Measurements from ENCODE around the gene MX2. TPM values are rescaled to one million over a fixed set of nuclear protein-coding genes. Genes with fewer than 3 reads are reported as not detected.
A peak's percentile ranks its signal among the peaks of the same experiment; 100 is the strongest.
"Not testable (repeated sequence)": the region's sequence is repeated elsewhere in the genome, so short reads cannot be mapped to it uniquely, and the experiment has no call there.

The MX2 gene
- 0.92 and 2.0 TPM in 2 replicates for total RNA-seq (ENCODE audit: low replicate concordance)
- long read RNA-seq, transcript MX2-201 (14 exons, 3,042 nt), result major isoform, 8 of 13 reads
- long read RNA-seq, partial matches to known transcripts, result 2 of 13 reads
- long read RNA-seq, other reads (novel, unspliced or antisense), result 3 of 13 reads

GRCh38 chr21:41361786-41362604 lies at the start of gene MX2:
MX2 (plus strand) TSS chr21:41362027; CDS start chr21:41376907, 14,880 bp downstream.
- peak within 1 kb of the TSS; percentile 76 for H3K27ac Mint-ChIP-seq
- no peaks in the 10 kb centered on the region for H3K27me3 Mint-ChIP-seq
- no peak for DNase-seq (ENCODE audit: extremely low spot score, unreplicated experiment)
- TF ChIP-seq CTCF (conservative IDR thresholded peaks at IDR 0.05), result no peak
- no peaks in the 10 kb centered on the region for H3K9me3 Mint-ChIP-seq
- H3K4me3 Mint-ChIP-seq, result peak within 1 kb of the TSS; percentile 16
- no peaks in the 10 kb centered on the region for H3K36me3 Mint-ChIP-seq
- peaks cover 6% of the 10 kb centered on the region for H3K4me1 Mint-ChIP-seq (ENCODE audit: unreplicated experiment)

GRCh38 chr21:41313285-41314164 lies 48.3 kb upstream of the MX2 start:
- not testable (repeated sequence) for DNase-seq (ENCODE audit: extremely low spot score, unreplicated experiment); H3K4me1 Mint-ChIP-seq (ENCODE audit: unreplicated experiment)

GRCh38 chr21:41315726-41316125 lies 46.1 kb upstream of the MX2 start:
- DNase-seq (ENCODE audit: extremely low spot score, unreplicated experiment), result no peak
- Mint-ChIP-seq H3K36me3 (no peaks in the 10 kb centered on the region), H3K9me3 (no peaks in the 10 kb centered on the region), H3K27ac (no peak overlapping the region), H3K27me3 (peaks cover 36% of the 10 kb centered on the region), H3K4me3 (peak overlapping the region; percentile 81), H3K4me1 (ENCODE audit: unreplicated experiment) (peaks cover 4% of the 10 kb centered on the region)
- no peak for TF ChIP-seq CTCF (conservative IDR thresholded peaks at IDR 0.05)

More at GRCh38 chr21:41313285-41314164, 48.3 kb upstream of the MX2 start:
- H3K27ac Mint-ChIP-seq, H3K4me3 Mint-ChIP-seq, H3K36me3 Mint-ChIP-seq, H3K9me3 Mint-ChIP-seq: not testable (repeated sequence)
- peaks cover 45% of the 10 kb centered on the region for H3K27me3 Mint-ChIP-seq

- no peak for TF ChIP-seq CTCF (conservative IDR thresholded peaks at IDR 0.05)
- H3K36me3 Mint-ChIP-seq, result no peaks in the 10 kb centered on the region
- DNase-seq (ENCODE audit: extremely low spot score, unreplicated experiment), result no peak
- H3K9me3 Mint-ChIP-seq, result no peaks in the 10 kb centered on the region
- H3K27ac Mint-ChIP-seq, result no peak within 1 kb of the TSS
- H3K4me3 Mint-ChIP-seq, result peak within 1 kb of the TSS; percentile 82
- H3K27me3 Mint-ChIP-seq, result peaks cover 36% of the 10 kb centered on the region
- H3K4me1 Mint-ChIP-seq (ENCODE audit: unreplicated experiment), result peaks cover 9% of the 10 kb centered on the region
These were observed 45.4 kb upstream of the MX2 start, which contains the start of gene FAM3B for GRCh38 chr21:41316200-41317062. FAM3B (plus strand) TSS chr21:41316801; CDS start chr21:41316880, 79 bp downstream.

- no peak for DNase-seq (ENCODE audit: extremely low spot score, unreplicated experiment)
- H3K27ac Mint-ChIP-seq, result no peak overlapping the region
- H3K4me1 Mint-ChIP-seq (ENCODE audit: unreplicated experiment), result peaks cover 9% of the 10 kb centered on the region
- TF ChIP-seq CTCF (conservative IDR thresholded peaks at IDR 0.05), result no peak
- H3K27me3 Mint-ChIP-seq, result peaks cover 36% of the 10 kb centered on the region
- no peaks in the 10 kb centered on the region for H3K9me3 Mint-ChIP-seq
- H3K36me3 Mint-ChIP-seq, result no peaks in the 10 kb centered on the region
- H3K4me3 Mint-ChIP-seq, result peak overlapping the region; percentile 82
These were observed 44.8 kb upstream of the MX2 start for GRCh38 chr21:41317063-41317392.

All from type B pancreatic cell (in vitro differentiated cells).